ENCODE measurements around the gene KLF12.

DNA sequence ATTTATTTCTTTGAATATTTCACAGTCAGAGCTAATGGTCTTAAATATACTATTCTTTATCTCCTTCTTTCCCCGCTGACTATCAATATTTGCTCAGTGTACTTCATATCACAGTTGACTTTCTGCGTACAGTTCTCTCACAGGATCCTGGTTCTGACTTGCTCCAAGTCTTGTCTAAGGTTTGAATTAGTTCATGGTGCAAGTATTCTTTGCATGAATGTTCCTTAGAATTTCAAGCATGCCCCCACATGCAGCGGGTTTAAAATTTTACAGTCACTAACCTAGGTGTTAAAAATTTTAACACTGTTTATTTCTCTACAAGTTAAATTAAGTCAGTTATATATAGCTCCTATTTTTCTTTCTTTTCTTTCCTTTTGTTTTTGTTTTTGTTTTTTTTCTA, 20.8 kb upstream of the KLF12 start:
- TF ChIP-seq POLR2A (IDR thresholded peaks at IDR 0.05): no peak
- TF ChIP-seq, protein P1, sequence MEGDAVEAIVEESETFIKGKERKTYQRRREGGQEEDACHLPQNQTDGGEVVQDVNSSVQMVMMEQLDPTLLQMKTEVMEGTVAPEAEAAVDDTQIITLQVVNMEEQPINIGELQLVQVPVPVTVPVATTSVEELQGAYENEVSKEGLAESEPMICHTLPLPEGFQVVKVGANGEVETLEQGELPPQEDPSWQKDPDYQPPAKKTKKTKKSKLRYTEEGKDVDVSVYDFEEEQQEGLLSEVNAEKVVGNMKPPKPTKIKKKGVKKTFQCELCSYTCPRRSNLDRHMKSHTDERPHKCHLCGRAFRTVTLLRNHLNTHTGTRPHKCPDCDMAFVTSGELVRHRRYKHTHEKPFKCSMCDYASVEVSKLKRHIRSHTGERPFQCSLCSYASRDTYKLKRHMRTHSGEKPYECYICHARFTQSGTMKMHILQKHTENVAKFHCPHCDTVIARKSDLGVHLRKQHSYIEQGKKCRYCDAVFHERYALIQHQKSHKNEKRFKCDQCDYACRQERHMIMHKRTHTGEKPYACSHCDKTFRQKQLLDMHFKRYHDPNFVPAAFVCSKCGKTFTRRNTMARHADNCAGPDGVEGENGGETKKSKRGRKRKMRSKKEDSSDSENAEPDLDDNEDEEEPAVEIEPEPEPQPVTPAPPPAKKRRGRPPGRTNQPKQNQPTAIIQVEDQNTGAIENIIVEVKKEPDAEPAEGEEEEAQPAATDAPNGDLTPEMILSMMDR (IDR thresholded peaks at IDR 0.05 in 4 of 5, conservative IDR thresholded peaks at IDR 0.05 in 1 of 5): no peak

All from gastrocnemius medialis (tissue), 4 donors.